Activated CD8-positive, alpha-beta T cell treated with anti-CD3 and anti-CD28 coated beads for 36 hours (primary cell): ENCODE results near the gene BICD1. TPM values are rescaled to one million over a fixed set of nuclear protein-coding genes. Genes with fewer than 3 reads are reported as not detected.

Experiments
- ATAC-seq: fragments of 200-7000 bp; cut with Tn5 transposase; one replicate; pipeline ENCODE4 v1.10.0; 2021; ENCODE audit warnings: mild to moderate bottlenecking, moderate library complexity
- CTCF ChIA-PET: fragments of 350-600 bp; sonication (Branson Sonifier 250); formaldehyde crosslinking; loops from one replicate; lab custom pipeline; 2021; ENCODE audit warnings: antibody characterized with exemption; lab: Charles Lee
- POLR2A ChIA-PET: fragments of 350-600 bp; sonication (Branson Sonifier 250); formaldehyde crosslinking; loops from one replicate; lab custom pipeline; 2021; ENCODE audit warnings: antibody characterized with exemption; lab: Charles Lee
- DNase-seq: peaks from one replicate; pipeline ENCODE4 v3.0.0-alpha.2; 2020
- H3K27ac Mint-ChIP-seq: one replicate; pipeline ENCODE4 v1.8.0; 2021; ENCODE audit warnings: mild to moderate bottlenecking, mixed read lengths
- H3K27me3 Mint-ChIP-seq: one replicate; pipeline ENCODE4 v1.8.0; 2021; ENCODE audit warnings: mixed read lengths
- H3K36me3 Mint-ChIP-seq: one replicate; pipeline ENCODE4 v1.8.0; 2021; ENCODE audit warnings: low read depth, mixed read lengths
- H3K4me1 Mint-ChIP-seq: one replicate; pipeline ENCODE4 v1.8.0; 2021; ENCODE audit warnings: low read depth, mixed read lengths
- H3K4me3 Mint-ChIP-seq: one replicate; pipeline ENCODE4 v1.8.0; 2021; ENCODE audit warnings: mild to moderate bottlenecking, moderate library complexity, mixed read lengths
- H3K9me3 Mint-ChIP-seq: one replicate; pipeline ENCODE4 v1.8.0; 2021; ENCODE audit warnings: mixed read lengths
- CTCF ChIP-seq: fragments of 200-600 bp; IDR thresholded peaks from one replicate; pipeline ENCODE4 v1.8.0; 2022; ENCODE audit warnings: antibody characterized with exemption, mild to moderate bottlenecking
- intact Hi-C: fragments of 100-400 bp; cut with micrococcal nuclease; formaldehyde crosslinking; loops from one replicate; pipeline ENCODE4 v1.10.0; 2022
- total RNA-seq, 2 experiments: library from RNA; stranded (reverse); gene quantifications; one replicate each; pipeline ENCODE4 v1.2.3, GENCODE V29; 2021

BICD1 gene
- total RNA-seq, 2 experiments from 2014 or later, result 12.5 to 13.2 TPM

DNA sequence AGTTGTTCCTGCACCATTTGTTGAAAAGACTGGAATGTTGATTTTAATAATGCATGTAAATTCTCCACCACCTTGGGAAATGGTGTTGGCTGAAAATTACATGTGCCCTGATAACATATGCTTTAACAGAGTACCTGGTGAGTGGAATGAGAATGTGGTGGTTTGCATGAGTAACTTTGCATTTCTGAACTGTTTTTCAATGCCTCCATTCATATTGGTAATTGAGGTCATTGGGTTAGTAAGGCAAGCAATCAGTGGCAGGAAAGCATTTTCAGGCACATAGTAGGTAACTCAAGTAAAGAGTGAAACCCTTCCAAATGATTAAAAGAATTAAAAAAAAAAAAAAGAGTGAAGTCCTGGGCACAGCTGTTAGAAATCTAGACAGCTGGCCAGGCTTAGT is 32.2 kb upstream of the BICD1 start:
- Mint-ChIP-seq H3K27ac (no peak overlapping the region), H3K9me3 (peaks cover 2% of the 10 kb centered on the region), H3K4me3 (no peak overlapping the region), H3K36me3 (no peaks in the 10 kb centered on the region), H3K4me1 (no peaks in the 10 kb centered on the region), H3K27me3 (no peaks in the 10 kb centered on the region)
- no peak for TF ChIP-seq CTCF
- CTCF ChIA-PET, result no interaction called here
- intact Hi-C loops, result no loop called here
- POLR2A ChIA-PET, result no interaction called here
- DNase-seq, result no peak
- ATAC-seq, result no peak

GRCh38 chr12:32076941-32077340 is 29.7 kb upstream of the BICD1 start:
- CTCF ChIA-PET, result interaction anchor here (2.3 kb wide), 1 partner anchor 16 kb away, joined by 12 read pairs; no protein-coding TSS in a partner anchor
- no peaks in the 10 kb centered on the region for H3K4me1 Mint-ChIP-seq
- peaks cover 2% of the 10 kb centered on the region for H3K9me3 Mint-ChIP-seq
- no peaks in the 10 kb centered on the region for H3K36me3 Mint-ChIP-seq
- DNase-seq (no peak), ATAC-seq (no peak)
- no peaks in the 10 kb centered on the region for H3K27me3 Mint-ChIP-seq
- intact Hi-C loops, result no loop called here
- no peak overlapping the region for H3K27ac Mint-ChIP-seq
- POLR2A ChIA-PET, result interaction anchor here (0.9 kb wide), 1 partner anchor 223 kb away, joined by 3 read pairs; no protein-coding TSS in a partner anchor
- no peak overlapping the region for H3K4me3 Mint-ChIP-seq
- no peak for TF ChIP-seq CTCF

DNA sequence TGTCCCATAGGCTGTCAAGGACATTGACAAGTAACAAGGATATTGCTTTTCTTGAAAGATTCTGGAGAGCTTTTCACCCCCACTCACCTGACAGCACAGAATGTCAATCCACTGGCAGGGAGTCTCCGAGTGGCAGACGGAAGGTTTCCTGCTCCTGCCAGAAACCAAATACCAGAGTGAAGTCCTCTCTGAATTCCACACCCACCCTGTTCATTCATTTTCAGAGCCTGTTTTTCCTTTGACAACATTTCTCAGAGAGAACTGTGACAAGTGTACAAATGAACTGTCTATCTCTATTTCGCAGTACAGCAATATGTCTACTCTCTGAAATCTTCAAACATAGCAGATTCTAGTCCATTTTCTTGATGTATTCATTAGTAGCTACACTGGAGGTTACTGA is 26.2 kb upstream of the BICD1 start:
- Mint-ChIP-seq H3K27ac (no peak overlapping the region), H3K36me3 (no peaks in the 10 kb centered on the region), H3K4me1 (no peaks in the 10 kb centered on the region), H3K9me3 (no peaks in the 10 kb centered on the region), H3K4me3 (no peak overlapping the region), H3K27me3 (no peaks in the 10 kb centered on the region)
- DNase-seq, result no peak
- intact Hi-C loops, result no loop called here
- no peak for ATAC-seq
- POLR2A ChIA-PET, result no interaction called here
- no peak for TF ChIP-seq CTCF
- CTCF ChIA-PET, result no interaction called here

DNA sequence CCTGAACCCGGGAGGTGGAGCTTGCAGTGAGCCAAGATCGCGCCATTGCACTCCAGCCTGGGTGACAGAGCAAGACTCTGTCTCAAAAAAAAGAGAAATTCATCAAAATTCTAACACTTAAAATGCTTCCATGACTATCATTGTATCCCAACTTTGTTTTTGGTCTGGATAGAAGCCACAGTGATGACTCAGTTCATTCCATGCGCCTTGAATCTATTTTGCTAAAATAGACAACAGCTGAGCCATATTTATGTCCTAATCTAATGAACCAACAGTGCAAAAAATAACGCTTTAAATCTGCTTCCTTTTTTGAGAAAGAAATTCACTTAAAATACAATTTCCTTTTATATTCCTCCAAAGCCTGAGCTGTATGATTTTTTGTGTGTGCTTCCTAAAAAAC is 23.2 kb upstream of the BICD1 start:
- no peak for ATAC-seq
- H3K4me1 Mint-ChIP-seq, result no peaks in the 10 kb centered on the region
- CTCF ChIA-PET, result no interaction called here
- no peaks in the 10 kb centered on the region for H3K27me3 Mint-ChIP-seq
- no peak for DNase-seq
- POLR2A ChIA-PET, result no interaction called here
- H3K27ac Mint-ChIP-seq, result no peak overlapping the region
- H3K36me3 Mint-ChIP-seq, result no peaks in the 10 kb centered on the region
- no peak overlapping the region for H3K4me3 Mint-ChIP-seq
- intact Hi-C loops, result no loop called here
- no peak for TF ChIP-seq CTCF
- H3K9me3 Mint-ChIP-seq, result no peaks in the 10 kb centered on the region

DNA sequence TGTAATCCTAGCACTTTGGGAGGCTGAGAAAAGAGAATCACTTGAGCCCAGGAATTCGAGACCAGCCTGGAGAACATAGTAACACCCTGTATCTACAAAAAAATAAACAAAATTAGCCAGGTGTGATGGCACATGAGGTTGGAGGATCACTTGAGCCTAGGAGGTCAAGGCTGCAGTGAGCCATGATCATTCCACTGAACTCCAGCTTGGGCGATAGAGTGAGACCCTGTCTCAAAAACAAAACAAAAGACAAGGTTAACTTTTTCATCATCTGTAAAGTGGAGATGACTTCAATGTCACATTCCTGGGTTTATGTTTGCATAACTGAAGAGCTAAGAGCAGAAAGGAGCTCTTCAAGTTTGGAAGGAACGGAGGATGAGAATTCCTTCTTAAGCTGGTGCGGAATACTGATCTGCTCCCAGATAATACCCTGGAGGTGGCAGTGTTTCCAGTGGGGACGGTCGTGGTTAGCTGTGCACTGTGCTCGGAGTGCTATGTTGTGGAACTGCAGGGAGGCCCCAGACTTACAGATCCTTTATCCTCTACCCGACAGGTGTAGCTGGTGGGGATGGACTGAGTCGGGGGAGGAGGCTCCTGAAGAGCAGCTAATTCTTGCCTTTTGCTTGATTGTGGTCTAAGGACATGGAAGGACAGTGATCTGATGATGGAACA is 22.5 kb upstream of the BICD1 start:
- H3K27ac Mint-ChIP-seq, result no peak overlapping the region
- H3K9me3 Mint-ChIP-seq, result no peaks in the 10 kb centered on the region
- H3K27me3 Mint-ChIP-seq, result no peaks in the 10 kb centered on the region
- ChIA-PET POLR2A (no interaction called here), CTCF (interaction anchor here (1.2 kb wide), 1 partner anchor 23 kb away, joined by 4 read pairs; no protein-coding TSS in a partner anchor)
- H3K4me1 Mint-ChIP-seq, result no peaks in the 10 kb centered on the region
- intact Hi-C loops, result no loop called here
- no peak overlapping the region for H3K4me3 Mint-ChIP-seq
- no peak for DNase-seq
- ATAC-seq, result no peak
- TF ChIP-seq CTCF, result no peak
- H3K36me3 Mint-ChIP-seq, result no peaks in the 10 kb centered on the region
